Right kidney (tissue), 1 donor: ENCODE data around the gene PLCB1.

Experiments
- DNase-seq: peaks from one replicate; pipeline ENCODE4 v3.0.0-alpha.2; 2016

PLCB1 gene

GRCh38 chr20:8512003-8512402 lies 379.9 kb downstream of the PLCB1 start:
- no peak for DNase-seq

- DNase-seq, result no peak
These were observed 383.9 kb downstream of the PLCB1 start for GRCh38 chr20:8515810-8516435.

GRCh38 chr20:8518878-8519277 lies 386.8 kb downstream of the PLCB1 start:
- DNase-seq, result no peak

- DNase-seq, result no peak
These were observed 387.8 kb downstream of the PLCB1 start for GRCh38 chr20:8519887-8520286.

- DNase-seq, result no peak
These were observed 390.1 kb downstream of the PLCB1 start for GRCh38 chr20:8522168-8522567.

- no peak for DNase-seq
These were observed 391.6 kb downstream of the PLCB1 start for GRCh38 chr20:8523684-8524083.

GRCh38 chr20:8524101-8525016 lies 392.3 kb downstream of the PLCB1 start:
- no peak for DNase-seq

GRCh38 chr20:8525017-8525343 lies 392.9 kb downstream of the PLCB1 start:
- DNase-seq, result no peak

- DNase-seq, result no peak
These were observed 394.5 kb downstream of the PLCB1 start for GRCh38 chr20:8526610-8527009.

GRCh38 chr20:8527998-8528723 lies 396.1 kb downstream of the PLCB1 start:
- no peak for DNase-seq

GRCh38 chr20:8530022-8530421 lies 398.0 kb downstream of the PLCB1 start:
- no peak for DNase-seq

GRCh38 chr20:8532169-8532568 lies 400.1 kb downstream of the PLCB1 start:
- DNase-seq, result no peak

- DNase-seq, result no peak
These were observed 402.5 kb downstream of the PLCB1 start for GRCh38 chr20:8534368-8535160.

GRCh38 chr20:8535403-8536261 lies 403.6 kb downstream of the PLCB1 start:
- no peak for DNase-seq

- DNase-seq, result no peak
These were observed 404.2 kb downstream of the PLCB1 start for GRCh38 chr20:8536262-8536618.

GRCh38 chr20:8540466-8540865 lies 408.4 kb downstream of the PLCB1 start:
- no peak for DNase-seq

- DNase-seq, result no peak
These were observed 410.0 kb downstream of the PLCB1 start for GRCh38 chr20:8542110-8542486.

GRCh38 chr20:8545212-8545611 lies 413.1 kb downstream of the PLCB1 start:
- no peak for DNase-seq

- DNase-seq, result no peak
These were observed 415.1 kb downstream of the PLCB1 start for GRCh38 chr20:8547035-8547650.

- DNase-seq, result no peak
These were observed 416.0 kb downstream of the PLCB1 start for GRCh38 chr20:8547968-8548588.

GRCh38 chr20:8549192-8549591 lies 417.1 kb downstream of the PLCB1 start:
- no peak for DNase-seq
